Endothelial cell of umbilical vein (primary cell): ENCODE measurements around the gene RPLP1. TPM values are rescaled to one million over a fixed set of nuclear protein-coding genes. Genes with fewer than 3 reads are reported as not detected.

Experiments used
- BruUV-seq: library from RNA; stranded (reverse); fragments of 400-500 nt; replicated peaks from 2 replicates; lab custom pipeline; 2021; lab: Mats Ljungman, UMichigan
- CTCF ChIA-PET: fragments of 300-600, 350-600 bp; sonication (Branson Sonifier 250); formaldehyde crosslinking; loops from one replicate; lab custom pipeline; 2021; ENCODE audit warnings: antibody characterized with exemption, inconsistent platforms; lab: Charles Lee
- POLR2A ChIA-PET: fragments of 300-600, 350-600 bp; sonication (Branson Sonifier 250); formaldehyde crosslinking; loops from one replicate; lab custom pipeline; 2021; ENCODE audit warnings: antibody characterized with exemption, inconsistent platforms; lab: Charles Lee
- DNase-seq: peaks from one replicate; pipeline ENCODE4 v3.0.0-alpha.2; 2011; ENCODE audit warnings: low read depth, low spot score
- FAIRE-seq: peaks from 2 replicates; lab custom pipeline; 2011; peaks lifted over from hg19 to GRCh38; lab: Jason Lieb, UNC
- H2AFZ ChIP-seq: 2 replicates; pipeline ENCODE4 v1.6.0; 2012; ENCODE audit warnings: low read depth, low read length, control low read depth, inconsistent platforms
- H3K27ac ChIP-seq: 2 replicates; pipeline ENCODE4 v1.5.1; 2011; ENCODE audit warnings: low read depth, mild to moderate bottlenecking, control low read depth, low read length, moderate library complexity; ENCODE audit not compliant: insufficient read depth
- H3K27me3 ChIP-seq, 2 experiments: 2 replicates each; pipeline versions ENCODE4 v1.6.0 to v1.6.1; 2011; ENCODE audit warnings: low read length in 2 of 2, mixed read lengths in 1 of 2; ENCODE audit not compliant: control insufficient read depth in 2 of 2, insufficient read depth in 2 of 2
- H3K36me3 ChIP-seq, 2 experiments: 2 replicates in 1 of 2; 3 replicates in 1 of 2; pipeline ENCODE4 v1.5.1; 2011; ENCODE audit warnings: low read length in 2 of 2, mild to moderate bottlenecking in 1 of 2, moderate library complexity in 1 of 2; ENCODE audit not compliant: control insufficient read depth in 2 of 2, insufficient read depth in 2 of 2; ENCODE audit errors: extremely low read depth in 1 of 2
- H3K4me1 ChIP-seq: 3 replicates; pipeline ENCODE4 v1.5.1; 2011; ENCODE audit warnings: mild to moderate bottlenecking, low read length; ENCODE audit not compliant: control insufficient read depth, insufficient read depth; ENCODE audit errors: extremely low read depth
- H3K4me2 ChIP-seq: 2 replicates; pipeline ENCODE4 v1.6.1; 2011; ENCODE audit warnings: low read length, control low read depth, mixed read lengths; ENCODE audit not compliant: insufficient read depth
- H3K4me3 ChIP-seq, 3 experiments: fragments of 200-600 bp in 1 of 3; sonication (generic), shearing (Covaris generic) in 1 of 3; replicated peaks in 1 of 3; 2 replicates each; pipeline ENCODE4 v1.5.1; 2011 to 2016; ENCODE audit warnings: control low read depth in 3 of 3, low read length in 3 of 3, mild to moderate bottlenecking in 2 of 3, inconsistent platforms in 1 of 3, low read depth in 1 of 3, moderate library complexity in 1 of 3; ENCODE audit not compliant: insufficient read depth in 1 of 3
- H3K79me2 ChIP-seq: 2 replicates; pipeline ENCODE4 v1.6.0; 2012; ENCODE audit warnings: low read length, inconsistent platforms; ENCODE audit not compliant: control insufficient read depth, insufficient read depth
- H3K9ac ChIP-seq: replicated peaks from 2 replicates; pipeline ENCODE3; 2011; ENCODE audit warnings: low read length, control low read depth; ENCODE audit not compliant: insufficient read depth; ENCODE audit errors: extremely low read depth
- H3K9me1 ChIP-seq: replicated peaks from 3 replicates; pipeline ENCODE4 v1.6.0; 2011; ENCODE audit warnings: mild to moderate bottlenecking, low read length; ENCODE audit not compliant: control insufficient read depth, insufficient read depth; ENCODE audit errors: extremely low read depth
- H3K9me3 ChIP-seq: replicated peaks from 2 replicates; pipeline ENCODE4 v1.5.1; 2012; ENCODE audit warnings: low read length, inconsistent platforms; ENCODE audit not compliant: control insufficient read depth, insufficient read depth
- H4K20me1 ChIP-seq: replicated peaks from 2 replicates; pipeline ENCODE3; 2011; ENCODE audit warnings: mild to moderate bottlenecking, low read length; ENCODE audit not compliant: control insufficient read depth, insufficient read depth; ENCODE audit errors: extremely low read depth
- CTCF ChIP-seq, 2 donors: IDR thresholded peaks; 1 replicate in 1 of 2; 2 replicates in 1 of 2; pipeline ENCODE4 v1.5.1; 2011; ENCODE audit warnings: low read length in 2 of 2, mild to moderate bottlenecking in 2 of 2, moderate library complexity in 2 of 2, control low read depth in 1 of 2, inconsistent platforms in 1 of 2, low read depth in 1 of 2; ENCODE audit not compliant: insufficient read depth in 1 of 2; ENCODE audit errors: extremely low read depth in 1 of 2
- EZH2 ChIP-seq: IDR thresholded peaks from 2 replicates; pipeline ENCODE4 v1.6.1; 2012; ENCODE audit warnings: borderline replicate concordance, low read depth, mild to moderate bottlenecking, moderate library complexity, low read length, inconsistent platforms; ENCODE audit not compliant: severe bottlenecking
- FOS ChIP-seq: IDR thresholded peaks from 2 replicates; pipeline ENCODE4 v1.6.1; 2011; ENCODE audit warnings: mild to moderate bottlenecking, low read length, moderate library complexity, borderline replicate concordance; ENCODE audit not compliant: insufficient read depth
- GATA2 ChIP-seq: IDR thresholded peaks from 2 replicates; pipeline ENCODE4 v1.7.0; 2011; ENCODE audit warnings: low read depth, mild to moderate bottlenecking, moderate library complexity, mixed read lengths, low read length; ENCODE audit not compliant: insufficient read length, insufficient read depth
- JUN ChIP-seq: IDR thresholded peaks from 2 replicates; pipeline ENCODE4 v1.6.1; 2011; ENCODE audit warnings: borderline replicate concordance, low read depth; ENCODE audit not compliant: insufficient read length, insufficient read depth
- MYC ChIP-seq: IDR thresholded peaks from one replicate; pipeline ENCODE4 v1.6.1; 2011; ENCODE audit warnings: mild to moderate bottlenecking, low read depth, low read length
- POLR2A ChIP-seq: IDR thresholded peaks from 2 replicates; pipeline ENCODE4 v1.6.1; 2012; ENCODE audit warnings: low read depth, mild to moderate bottlenecking, control low read depth, low read length
- POLR2AphosphoS5 ChIP-seq: IDR thresholded peaks from 2 replicates; pipeline ENCODE4 v1.6.1; 2012; ENCODE audit warnings: low read depth, mild to moderate bottlenecking, control low read depth, low read length, moderate library complexity; ENCODE audit not compliant: insufficient read depth
- dilution Hi-C: fragments of 300-500 bp; cut with MboI; formaldehyde crosslinking; loops from one replicate; pipeline ENCODE4 v1.15.0; 2019; ENCODE audit warnings: low sequenced_read_pairs; ENCODE audit not compliant: extremely low pct_ligation_motif_present
- intact Hi-C: fragments of 100-400 bp; cut with micrococcal nuclease; formaldehyde crosslinking; loops from one replicate; pipeline ENCODE4 v1.10.0; 2022
- polyA plus RNA-seq, 4 experiments: library from polyadenylated mRNA; depleted of rRNA in 3 of 4; stranded (reverse) in 3 of 4; unstranded in 1 of 4; fragments of >200 nt; gene quantifications; 2 replicates each; pipeline versions ENCODE4 v1.2.1 to v1.2.3, GENCODE V29; 2011 to 2012; ENCODE audit warnings: missing spikeins in 1 of 4
- total RNA-seq: library from RNA; stranded (reverse); gene quantifications from 2 replicates; pipeline ENCODE4 v1.2.3, GENCODE V29; 2021
- TF ChIP-seq, protein P1 (sequence below): IDR thresholded peaks from 2 replicates; pipeline ENCODE4 v1.6.1; 2011; ENCODE audit not compliant: insufficient read depth, insufficient read length

RPLP1 gene
- total and polyA plus RNA-seq, 2 donors (not counting 3 experiments of a cell fraction or from before 2014, with no cell fraction given) = 1,603 to 2,985 TPM

GRCh38 chr15:69472562-69472961 is 19.9 kb downstream of the RPLP1 start:
- FAIRE-seq (no peak), DNase-seq (no peak)
- Histone ChIP-seq H3K79me2 (no peaks in the 10 kb centered on the region), H4K20me1 (no peaks in the 10 kb centered on the region), H3K4me3 (no peak overlapping the region), H3K9me1 (no peaks in the 10 kb centered on the region), H3K4me1 (peaks cover 15% of the 10 kb centered on the region), H3K9me3 (no peaks in the 10 kb centered on the region), H3K4me2 (no peak overlapping the region), H3K9ac (no peak overlapping the region), H2AFZ (no peak overlapping the region), H3K27ac (no peak overlapping the region), H3K27me3 (no peaks in the 10 kb centered on the region), H3K36me3 (no peaks in the 10 kb centered on the region)
- intact Hi-C loops (loop anchor here (10.0 kb wide), 1 partner anchor 1182 kb away; no protein-coding TSS in a partner anchor), dilution Hi-C loops (no loop called here)
- CTCF ChIA-PET = interaction anchor here (1.1 kb wide), 1 partner anchor 10 kb away, joined by 3 read pairs; no protein-coding TSS in a partner anchor
- POLR2A ChIA-PET = no interaction called here
- BruUV-seq = no TSS peak
- TF ChIP-seq GATA2 (no peak), POLR2AphosphoS5 (no peak), FOS (no peak), EZH2 (no peak), MYC (no peak), JUN (no peak), POLR2A (no peak), CTCF (IDR thresholded peaks at IDR 0.05; ENCODE audit: extremely low read depth in 1 of 2, insufficient read depth in 1 of 2, low read depth in 1 of 2, low read length in 2 of 2) (no peak)
- TF ChIP-seq, protein P1, sequence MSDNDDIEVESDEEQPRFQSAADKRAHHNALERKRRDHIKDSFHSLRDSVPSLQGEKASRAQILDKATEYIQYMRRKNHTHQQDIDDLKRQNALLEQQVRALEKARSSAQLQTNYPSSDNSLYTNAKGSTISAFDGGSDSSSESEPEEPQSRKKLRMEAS = no peak
